Smooth muscle cell (in vitro differentiated cells): ENCODE results near the gene CLDN6. TPM values are rescaled to one million over a fixed set of nuclear protein-coding genes. Genes with fewer than 3 reads are reported as not detected.

Experiments used
- DNase-seq: peaks from one replicate; lab custom pipeline; 2025; ENCODE audit not compliant: unreplicated experiment; lab: John Stamatoyannopoulos, UW
- H2AFZ ChIP-seq: fragments of 200-600 bp; sonication (generic); 2 replicates; pipeline ENCODE4 v1.6.0; 2016; ENCODE audit warnings: antibody characterized with exemption, low read depth, mild to moderate bottlenecking
- H3F3A ChIP-seq: fragments of 200-600 bp; sonication (generic); 2 replicates; pipeline ENCODE4 v1.6.0; 2017; ENCODE audit warnings: antibody characterized with exemption, low read depth
- H3K27ac ChIP-seq: fragments of 200-600 bp; sonication (generic); 2 replicates; pipeline ENCODE4 v1.5.1; 2016; ENCODE audit warnings: low read depth, mild to moderate bottlenecking
- H3K27me3 ChIP-seq: fragments of 200-600 bp; sonication (generic); 2 replicates; pipeline ENCODE4 v1.6.1; 2016; ENCODE audit warnings: low read depth, mild to moderate bottlenecking
- H3K36me3 ChIP-seq: fragments of 200-600 bp; sonication (generic); 2 replicates; pipeline ENCODE4 v1.5.1; 2016; ENCODE audit warnings: low read depth
- H3K4me1 ChIP-seq: fragments of 200-600 bp; sonication (generic); 2 replicates; pipeline ENCODE4 v1.5.1; 2016; ENCODE audit warnings: low read depth
- H3K4me2 ChIP-seq: fragments of 200-600 bp; sonication (generic); 2 replicates; pipeline ENCODE4 v1.6.0; 2016; ENCODE audit warnings: mild to moderate bottlenecking
- H3K4me3 ChIP-seq: fragments of 200-600 bp; sonication (generic); 2 replicates; pipeline ENCODE4 v1.5.1; 2016; ENCODE audit warnings: mild to moderate bottlenecking
- H3K79me2 ChIP-seq: fragments of 200-600 bp; sonication (generic); 2 replicates; pipeline ENCODE4 v1.6.0; 2016; ENCODE audit warnings: low read depth, mild to moderate bottlenecking
- H3K9ac ChIP-seq: fragments of 200-600 bp; sonication (generic); 2 replicates; pipeline ENCODE4 v1.6.0; 2016; ENCODE audit warnings: low read depth
- H3K9me3 ChIP-seq: fragments of 200-600 bp; sonication (generic); replicated peaks from 2 replicates; pipeline ENCODE4 v1.5.1; 2016; ENCODE audit warnings: low read depth
- H4K20me1 ChIP-seq: fragments of 200-600 bp; sonication (generic); 2 replicates; pipeline ENCODE4 v1.6.0; 2016; ENCODE audit warnings: low read depth
- WGBS: methylation state at CpG from one replicate; pipeline ENCODE4 v1.1.7; 2016; ENCODE audit warnings: low lambda C conversion rate; 5-methylcytosine and 5-hydroxymethylcytosine counted together
- polyA plus RNA-seq: library from polyadenylated mRNA; unstranded; fragments of >200 nt; fragmentation: Nextera tagmentation; extraction: Ambion mirVana; gene quantifications from 2 replicates; pipeline ENCODE4 v1.2.1, GENCODE V29; 2016
- total RNA-seq: library from RNA; depleted of rRNA; stranded (reverse); fragments of >200 nt; gene quantifications from 2 replicates; pipeline ENCODE4 v1.2.3, GENCODE V29; 2014
- TF ChIP-seq, protein P1 (sequence below): fragments of 200-600 bp; sonication (generic); IDR thresholded peaks from 2 replicates; pipeline ENCODE4 v1.5.1; 2017; ENCODE audit warnings: borderline replicate concordance, mild to moderate bottlenecking, antibody characterized with exemption; ENCODE audit not compliant: insufficient read depth, poor library complexity, severe bottlenecking

CLDN6 gene
- total and polyA plus RNA-seq, 2 experiments from 2014 or later, result 55.4 to 113 TPM

DNA sequence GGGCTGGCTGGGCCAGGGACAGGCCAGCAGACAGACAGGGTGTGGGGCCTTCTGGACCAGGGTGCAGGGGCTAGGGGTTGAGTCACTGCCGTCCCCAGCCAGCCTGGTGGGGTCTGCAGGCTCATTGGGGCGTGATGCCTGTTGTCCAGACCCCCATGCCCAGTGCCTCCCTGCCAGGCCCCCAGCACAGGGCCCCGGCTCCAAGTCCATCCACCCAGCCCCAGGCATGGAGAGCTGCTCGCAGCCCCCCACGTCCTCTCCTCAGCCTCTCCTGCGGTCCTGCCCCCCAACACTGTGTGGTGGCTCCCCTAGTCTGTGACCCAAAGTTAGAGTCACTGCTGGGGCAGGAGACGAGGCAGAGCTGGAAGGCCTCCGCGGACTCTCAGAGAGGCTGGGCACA lies 30.7 kb downstream of the CLDN6 start:
- DNase-seq, result no peak
- Histone ChIP-seq H3K9ac (no peak overlapping the region), H3K4me3 (no peak overlapping the region), H3K27ac (no peak overlapping the region), H3K36me3 (no peaks in the 10 kb centered on the region), H2AFZ (no peak overlapping the region), H3K4me2 (no peak overlapping the region), H3K4me1 (no peaks in the 10 kb centered on the region), H4K20me1 (no peaks in the 10 kb centered on the region), H3F3A (peaks cover 4% of the 10 kb centered on the region), H3K9me3 (no peaks in the 10 kb centered on the region), H3K79me2 (no peaks in the 10 kb centered on the region), H3K27me3 (no peaks in the 10 kb centered on the region)
- TF ChIP-seq, protein P1, sequence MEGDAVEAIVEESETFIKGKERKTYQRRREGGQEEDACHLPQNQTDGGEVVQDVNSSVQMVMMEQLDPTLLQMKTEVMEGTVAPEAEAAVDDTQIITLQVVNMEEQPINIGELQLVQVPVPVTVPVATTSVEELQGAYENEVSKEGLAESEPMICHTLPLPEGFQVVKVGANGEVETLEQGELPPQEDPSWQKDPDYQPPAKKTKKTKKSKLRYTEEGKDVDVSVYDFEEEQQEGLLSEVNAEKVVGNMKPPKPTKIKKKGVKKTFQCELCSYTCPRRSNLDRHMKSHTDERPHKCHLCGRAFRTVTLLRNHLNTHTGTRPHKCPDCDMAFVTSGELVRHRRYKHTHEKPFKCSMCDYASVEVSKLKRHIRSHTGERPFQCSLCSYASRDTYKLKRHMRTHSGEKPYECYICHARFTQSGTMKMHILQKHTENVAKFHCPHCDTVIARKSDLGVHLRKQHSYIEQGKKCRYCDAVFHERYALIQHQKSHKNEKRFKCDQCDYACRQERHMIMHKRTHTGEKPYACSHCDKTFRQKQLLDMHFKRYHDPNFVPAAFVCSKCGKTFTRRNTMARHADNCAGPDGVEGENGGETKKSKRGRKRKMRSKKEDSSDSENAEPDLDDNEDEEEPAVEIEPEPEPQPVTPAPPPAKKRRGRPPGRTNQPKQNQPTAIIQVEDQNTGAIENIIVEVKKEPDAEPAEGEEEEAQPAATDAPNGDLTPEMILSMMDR, result no peak
- WGBS, result 92% methylated on average over 8 of the region's 9 CpGs

GRCh38 chr16:2986623-2987188 lies 31.3 kb downstream of the CLDN6 start:
- no peak overlapping the region for H3K4me3 ChIP-seq
- H3K27me3 ChIP-seq, result no peaks in the 10 kb centered on the region
- 88% methylated on average over 15 of the region's 17 CpGs for WGBS
- no peaks in the 10 kb centered on the region for H3K9me3 ChIP-seq
- no peaks in the 10 kb centered on the region for H4K20me1 ChIP-seq
- H3F3A ChIP-seq, result peaks cover 10% of the 10 kb centered on the region
- H3K4me2 ChIP-seq, result no peak overlapping the region
- H3K4me1 ChIP-seq, result peaks cover 3% of the 10 kb centered on the region
- no peak overlapping the region for H2AFZ ChIP-seq
- no peak overlapping the region for H3K9ac ChIP-seq
- TF ChIP-seq, protein P1, result no peak
- no peak for DNase-seq
- no peak overlapping the region for H3K27ac ChIP-seq
- H3K79me2 ChIP-seq, result no peaks in the 10 kb centered on the region
- no peaks in the 10 kb centered on the region for H3K36me3 ChIP-seq

DNA sequence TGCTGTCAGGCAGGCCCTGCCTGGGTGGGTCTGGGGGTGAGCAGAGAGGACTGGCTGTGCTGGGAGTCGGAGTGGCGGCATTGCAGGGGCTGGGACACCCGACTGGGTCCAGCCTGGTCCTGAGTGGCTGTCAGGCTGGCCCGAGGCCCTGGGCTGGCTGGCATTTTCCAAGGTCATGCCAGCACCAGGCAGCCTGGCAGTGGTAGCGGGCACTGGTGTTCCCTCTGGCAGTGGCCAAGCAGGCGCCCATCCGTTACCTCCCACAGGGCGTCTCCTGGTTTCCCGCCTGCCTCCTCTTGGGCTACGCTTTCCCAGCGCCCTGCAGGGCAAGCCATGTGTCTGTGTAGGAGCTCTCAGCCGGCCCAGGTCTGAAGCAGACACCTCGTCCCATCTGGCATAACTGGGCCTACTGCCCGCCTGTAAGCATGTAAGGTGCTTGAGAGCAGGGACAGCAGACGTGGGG lies 32.1 kb downstream of the CLDN6 start:
- H3K4me1 ChIP-seq, result peaks cover 10% of the 10 kb centered on the region
- H3F3A ChIP-seq, result peaks cover 11% of the 10 kb centered on the region
- DNase-seq, result no peak
- no peaks in the 10 kb centered on the region for H3K9me3 ChIP-seq
- no peak overlapping the region for H3K27ac ChIP-seq
- no peaks in the 10 kb centered on the region for H3K36me3 ChIP-seq
- no peaks in the 10 kb centered on the region for H3K79me2 ChIP-seq
- H3K27me3 ChIP-seq, result no peaks in the 10 kb centered on the region
- 94% methylated on average over 15 of the region's 15 CpGs for WGBS
- H3K4me3 ChIP-seq, result no peak overlapping the region
- TF ChIP-seq, protein P1, result no peak
- no peak overlapping the region for H2AFZ ChIP-seq
- H3K9ac ChIP-seq, result no peak overlapping the region
- H4K20me1 ChIP-seq, result no peaks in the 10 kb centered on the region
- H3K4me2 ChIP-seq, result no peak overlapping the region

DNA sequence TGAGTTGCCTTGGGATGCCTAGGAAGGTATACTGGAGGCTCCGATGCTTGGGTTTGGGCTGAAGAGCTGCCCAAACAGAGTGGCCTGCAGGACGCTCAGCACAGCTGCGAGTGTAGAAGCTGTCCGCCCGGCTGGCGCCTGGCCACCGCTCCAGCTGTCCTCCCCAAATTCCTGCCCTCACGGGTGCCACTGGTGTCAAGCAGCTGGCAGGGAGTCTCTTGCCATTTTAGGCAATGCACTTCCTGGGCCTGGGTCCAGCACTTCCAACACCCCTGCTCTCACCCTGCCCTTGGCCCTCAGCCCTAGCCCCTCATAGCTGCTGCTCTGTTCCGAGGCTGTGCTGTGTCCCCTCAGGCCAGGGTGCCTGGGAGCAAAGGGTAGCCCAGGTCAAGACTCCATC lies 32.5 kb downstream of the CLDN6 start:
- no peaks in the 10 kb centered on the region for H3K36me3 ChIP-seq
- no peak overlapping the region for H3K27ac ChIP-seq
- H3K9me3 ChIP-seq, result no peaks in the 10 kb centered on the region
- TF ChIP-seq, protein P1, result no peak
- H3K27me3 ChIP-seq, result no peaks in the 10 kb centered on the region
- H3K9ac ChIP-seq, result no peak overlapping the region
- peaks cover 11% of the 10 kb centered on the region for H3F3A ChIP-seq
- 92% methylated on average over 9 of the region's 9 CpGs for WGBS
- H3K79me2 ChIP-seq, result no peaks in the 10 kb centered on the region
- peaks cover 13% of the 10 kb centered on the region for H3K4me1 ChIP-seq
- H3K4me2 ChIP-seq, result no peak overlapping the region
- no peaks in the 10 kb centered on the region for H4K20me1 ChIP-seq
- H2AFZ ChIP-seq, result no peak overlapping the region
- no peak overlapping the region for H3K4me3 ChIP-seq
- DNase-seq, result no peak
